IPS-11a (cell line): ENCODE data around the gene PPT2.

ENCODE experiments used
- H3K4me3 ChIP-seq: one replicate; pipeline ENCODE4 v1.5.1; 2013; ENCODE audit warnings: low read depth, low read length, control low read depth

The PPT2 gene

DNA sequence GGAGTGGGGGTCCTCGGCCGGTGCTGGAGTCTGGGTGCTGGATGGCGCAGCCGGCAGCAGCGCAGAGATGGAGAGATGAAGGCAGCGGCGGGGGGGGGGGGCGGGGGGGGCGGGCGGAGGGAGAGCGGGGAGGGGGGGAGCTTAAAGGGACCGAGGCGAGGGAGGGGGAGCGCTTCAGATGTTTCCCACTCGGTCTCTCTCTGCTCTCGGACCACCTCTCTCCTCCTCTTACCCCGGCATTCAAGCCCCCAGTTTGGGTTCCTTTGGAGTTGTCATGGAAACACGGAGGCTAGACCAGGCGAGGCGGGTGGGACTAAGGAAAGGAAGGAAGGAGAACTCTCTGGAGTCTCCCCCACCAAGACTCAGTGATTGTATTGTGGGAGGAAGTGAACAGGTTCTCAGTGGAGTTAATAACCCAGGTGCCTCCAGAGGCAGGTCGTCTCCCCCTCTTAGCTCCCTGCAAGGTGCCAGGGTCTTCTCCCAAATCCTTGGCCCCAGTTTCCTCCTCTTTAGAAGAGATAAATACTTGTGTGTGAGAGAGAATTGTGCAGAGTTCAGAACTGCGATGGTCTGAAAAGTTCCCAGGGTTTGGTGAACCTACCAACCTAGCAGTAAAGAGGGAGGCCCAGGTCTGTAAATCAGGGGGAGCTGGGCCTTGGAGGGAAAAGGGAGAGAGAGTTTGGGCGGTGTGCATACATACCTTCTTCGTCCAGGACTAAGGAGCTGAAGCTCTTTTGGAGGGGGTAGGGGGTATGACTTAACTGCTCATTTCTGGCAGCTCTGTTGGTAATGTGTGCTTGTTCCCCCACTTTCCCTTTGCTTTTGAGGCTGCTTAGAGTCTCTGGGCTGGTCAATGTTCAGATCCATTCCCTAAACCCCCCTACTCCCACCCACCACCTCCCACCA is 1.8 kb upstream of the PPT2 start, which contains the start of gene PRRT1:
PRRT1 (minus strand) TSS at position 77 of the 906 bp plus-strand sequence. CDS start 112 bp downstream, outside the sequence.
- H3K4me3 ChIP-seq, result peak within 1 kb of the TSS; percentile 93

DNA sequence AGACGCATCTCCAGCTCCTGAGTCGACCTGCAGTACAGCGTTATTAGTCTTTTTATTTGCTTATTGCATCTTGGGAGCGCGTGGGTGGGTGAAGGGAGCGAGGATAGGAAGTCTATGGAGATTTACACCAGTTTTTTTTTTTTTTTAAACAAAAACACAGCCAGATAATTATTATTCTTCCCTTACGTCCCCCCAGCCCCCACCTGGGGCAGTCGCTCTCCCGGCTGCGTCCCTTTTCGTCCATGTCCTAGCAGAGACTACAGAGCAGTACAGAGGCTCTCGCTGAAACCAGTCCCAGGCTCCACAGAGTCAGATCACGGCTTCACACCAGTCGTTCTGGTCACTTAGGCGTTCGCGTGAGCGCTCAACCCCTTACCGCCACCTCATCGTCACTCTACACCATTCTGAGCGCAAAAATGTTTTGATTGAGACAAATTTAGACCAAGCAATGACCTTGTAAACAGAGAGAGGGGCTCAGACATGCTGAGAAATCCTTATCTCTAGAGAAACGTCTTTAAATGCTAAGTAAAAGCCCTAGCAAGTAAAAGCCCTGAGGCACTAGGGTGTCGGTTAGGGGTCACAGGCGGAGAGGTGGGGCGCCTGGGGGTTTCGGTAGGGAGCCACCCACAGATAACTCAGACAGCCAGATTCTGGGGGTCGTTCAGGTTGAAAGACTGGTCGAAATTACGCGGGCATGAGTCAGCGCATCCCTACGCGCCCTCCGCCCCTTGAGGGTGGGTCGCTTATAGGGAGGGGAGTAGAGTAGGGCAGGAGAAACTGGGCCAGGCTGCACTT is 975 bp upstream of the PPT2 start:
- peak overlapping the region; percentile 93 for H3K4me3 ChIP-seq

DNA sequence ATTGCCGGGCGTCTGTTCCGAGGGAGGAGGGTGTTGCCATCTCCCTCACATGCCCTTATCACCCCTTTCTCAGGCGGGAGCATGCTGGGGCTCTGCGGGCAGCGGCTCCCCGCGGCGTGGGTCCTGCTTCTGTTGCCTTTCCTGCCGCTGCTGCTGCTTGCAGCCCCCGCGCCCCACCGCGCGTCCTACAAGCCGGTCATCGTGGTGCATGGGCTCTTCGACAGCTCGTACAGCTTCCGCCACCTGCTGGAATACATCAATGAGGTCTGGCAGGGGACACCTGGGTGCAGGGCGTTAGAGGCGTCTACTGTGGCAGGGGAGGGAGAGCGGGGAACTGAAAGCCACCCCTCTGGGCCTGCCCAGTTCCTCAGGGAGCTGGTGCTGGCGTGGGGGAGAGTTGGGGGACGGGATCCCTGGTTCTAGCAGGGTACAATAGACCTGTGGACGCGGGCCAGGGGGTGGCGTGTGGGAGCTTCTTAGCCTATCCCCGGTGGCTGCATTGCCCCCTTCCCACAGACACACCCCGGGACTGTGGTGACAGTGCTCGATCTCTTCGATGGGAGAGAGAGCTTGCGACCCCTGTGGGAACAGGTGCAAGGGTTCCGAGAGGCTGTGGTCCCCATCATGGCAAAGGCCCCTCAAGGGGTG is 697 bp downstream of the PPT2 start:
- peak overlapping the region; percentile 93 for H3K4me3 ChIP-seq

DNA sequence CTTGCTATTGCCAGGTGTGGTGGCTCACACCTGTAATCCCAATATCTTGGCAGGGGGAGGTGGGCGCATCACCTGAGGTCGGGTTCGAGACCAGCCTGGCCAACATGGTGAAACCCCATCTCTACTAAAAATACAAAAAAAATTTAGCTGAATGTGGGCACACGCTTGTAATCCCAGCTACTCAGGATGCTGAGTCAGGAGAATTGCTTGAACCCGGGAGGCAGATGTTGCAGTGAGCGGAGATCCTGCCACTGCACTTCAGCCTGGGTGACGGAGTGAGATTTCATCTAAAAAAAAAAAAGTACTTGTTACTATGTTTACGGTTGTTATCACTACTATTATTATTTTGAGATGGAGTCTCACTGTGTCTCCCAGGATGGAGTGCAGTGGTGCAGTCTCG is 3.0 kb downstream of the PPT2 start:
- H3K4me3 ChIP-seq, result no peak overlapping the region

DNA sequence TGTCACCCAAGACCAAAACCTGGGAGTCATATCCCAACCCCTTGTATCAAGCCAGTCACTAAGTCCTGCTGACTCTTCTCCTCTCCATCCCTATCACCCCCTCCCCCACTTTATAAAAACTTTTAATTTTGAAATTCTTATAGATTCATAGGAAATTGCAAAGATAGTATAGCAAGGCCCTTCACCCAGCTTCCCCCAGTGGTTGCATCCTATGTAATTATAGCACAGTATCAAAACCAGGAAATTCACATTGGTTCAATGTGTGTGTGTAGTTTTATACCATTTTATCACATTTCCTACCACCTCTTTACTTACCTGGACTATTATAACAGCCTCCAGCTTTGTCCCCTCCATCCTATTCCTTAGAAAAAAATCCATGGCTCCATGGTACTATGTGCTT is 4.1 kb downstream of the PPT2 start:
- H3K4me3 ChIP-seq, result no peak overlapping the region

DNA sequence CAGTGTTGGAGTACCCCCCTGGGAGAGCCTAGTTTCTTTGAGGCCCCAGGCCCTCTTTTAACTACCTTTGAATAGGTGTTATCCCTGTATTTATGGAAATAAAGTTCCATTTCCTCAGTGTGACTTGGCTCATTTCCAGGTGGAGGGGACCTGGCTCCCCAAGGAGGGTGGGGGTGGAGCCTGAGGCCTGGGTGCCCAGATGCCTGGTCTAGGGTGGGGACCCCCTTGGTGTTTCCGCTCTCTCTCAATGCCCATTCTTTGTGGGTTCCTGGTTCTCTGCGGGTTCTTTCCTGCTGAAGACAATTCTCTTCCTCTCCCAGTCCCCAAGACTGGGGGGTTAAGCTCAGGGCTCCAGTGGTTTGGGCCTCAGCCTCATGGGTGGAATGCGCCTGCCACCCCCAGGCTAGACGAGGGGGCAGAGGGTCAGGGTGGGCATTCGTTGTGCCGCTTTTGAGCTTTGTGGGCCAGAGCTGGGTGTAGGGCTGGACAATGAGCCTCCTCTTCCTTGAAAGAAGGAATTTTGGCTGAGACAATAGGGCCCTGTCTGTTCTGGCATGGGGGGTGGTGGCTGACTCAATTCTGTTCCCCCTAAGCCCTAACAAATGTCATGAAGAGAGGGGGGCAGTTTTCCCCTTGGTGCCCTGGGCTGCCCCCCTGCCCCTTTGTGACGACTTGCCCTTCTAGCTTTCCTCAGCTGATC is 9.8 kb downstream of the PPT2 start:
- H3K4me3 ChIP-seq, result no peak overlapping the region

DNA sequence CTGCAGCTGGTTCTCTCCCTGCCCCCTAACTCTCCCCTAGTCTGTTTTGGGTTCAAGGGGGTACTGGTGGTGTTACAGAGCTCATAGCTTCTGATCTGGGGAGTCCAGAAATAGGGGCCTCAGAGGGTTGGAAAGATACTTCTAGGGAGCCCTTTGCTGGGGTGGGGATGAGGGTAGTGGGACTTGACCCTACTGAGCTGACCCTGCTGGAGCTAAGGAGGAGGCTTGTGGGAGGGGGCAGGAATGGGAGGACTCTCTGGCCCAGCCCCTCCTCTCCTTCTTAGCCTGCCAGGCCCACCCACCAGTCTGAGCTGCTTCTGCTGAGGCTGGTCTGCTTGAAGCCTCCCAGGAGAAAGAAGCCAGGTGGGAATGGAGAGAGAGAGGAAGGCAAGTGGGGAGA is 10.4 kb downstream of the PPT2 start, which contains the start of gene EGFL8:
EGFL8 (plus strand) TSS at position 301 of the 400 bp plus-strand sequence. CDS start 1,571 bp downstream, outside the sequence.
- H3K4me3 ChIP-seq, result no peak within 1 kb of the TSS

DNA sequence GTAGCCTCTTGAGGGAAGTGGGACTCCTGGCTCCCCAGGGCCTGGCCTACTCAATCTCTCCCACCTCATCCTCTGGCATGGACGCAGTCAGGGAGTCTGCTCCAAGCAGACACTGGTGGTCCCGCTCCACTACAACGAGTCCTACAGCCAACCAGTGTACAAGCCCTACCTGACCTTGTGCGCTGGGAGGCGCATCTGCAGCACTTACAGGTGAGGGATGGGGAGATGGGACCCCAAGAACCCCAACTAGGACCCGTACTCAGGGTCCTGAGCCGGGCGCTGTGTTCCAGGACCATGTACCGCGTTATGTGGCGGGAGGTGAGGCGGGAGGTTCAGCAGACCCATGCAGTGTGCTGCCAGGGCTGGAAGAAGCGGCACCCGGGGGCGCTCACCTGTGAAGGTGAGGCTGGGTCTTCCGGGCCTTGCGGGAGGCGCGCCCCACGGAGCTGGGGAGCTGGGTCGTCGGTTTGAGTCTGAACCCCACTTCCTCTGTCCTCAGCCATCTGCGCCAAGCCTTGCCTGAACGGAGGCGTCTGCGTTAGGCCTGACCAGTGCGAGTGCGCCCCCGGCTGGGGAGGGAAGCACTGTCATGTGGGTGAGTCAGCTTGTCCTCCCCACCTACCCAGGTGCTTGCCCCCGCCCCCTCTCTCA is 12.6 kb downstream of the PPT2 start:
- no peak overlapping the region for H3K4me3 ChIP-seq

DNA sequence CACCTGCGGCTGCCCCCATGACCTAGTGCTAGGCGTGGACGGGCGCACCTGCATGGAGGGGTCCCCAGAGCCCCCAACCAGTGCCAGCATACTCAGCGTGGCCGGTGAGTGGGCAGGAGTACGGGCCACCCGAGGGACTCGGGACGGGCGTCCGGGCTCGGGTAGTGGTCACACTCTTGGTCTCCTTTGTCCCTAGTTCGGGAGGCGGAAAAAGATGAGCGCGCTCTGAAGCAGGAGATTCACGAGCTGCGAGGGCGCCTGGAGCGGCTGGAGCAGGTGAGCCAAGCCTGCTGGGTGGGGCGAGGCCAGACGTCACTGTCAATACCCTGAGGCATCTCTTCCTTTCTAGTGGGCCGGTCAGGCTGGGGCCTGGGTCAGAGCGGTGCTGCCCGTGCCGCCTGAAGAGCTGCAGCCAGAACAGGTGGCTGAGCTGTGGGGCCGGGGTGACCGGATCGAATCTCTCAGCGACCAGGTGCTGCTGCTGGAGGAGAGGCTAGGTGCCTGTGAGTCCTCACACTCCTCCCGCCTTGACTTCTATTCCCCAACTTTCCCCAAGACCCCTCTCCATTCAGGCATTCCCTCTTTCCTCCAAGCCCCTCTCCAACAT is 13.3 kb downstream of the PPT2 start:
- no peak overlapping the region for H3K4me3 ChIP-seq

DNA sequence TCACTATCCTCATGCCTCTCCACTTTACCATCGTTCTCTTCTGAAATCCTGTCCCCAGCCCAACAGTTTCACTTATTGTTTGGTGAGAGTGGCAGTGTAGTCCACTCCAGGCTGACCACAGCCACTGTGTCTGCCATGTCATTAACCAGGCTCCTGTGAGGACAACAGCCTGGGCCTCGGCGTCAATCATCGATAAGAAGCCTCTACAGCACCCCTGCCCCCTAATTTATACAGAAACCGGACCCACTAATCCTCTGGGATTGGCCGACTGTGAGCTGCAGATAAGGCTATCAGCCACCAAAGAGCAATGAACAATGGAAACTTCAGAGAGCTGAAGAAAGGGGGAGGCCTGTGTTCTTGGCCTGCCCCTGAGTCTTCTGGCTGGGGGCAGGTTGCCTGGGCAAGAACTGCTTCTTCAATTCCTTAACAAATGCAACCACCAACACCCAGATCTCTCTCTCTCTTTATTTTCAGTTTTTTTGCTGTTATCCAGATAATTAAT is 13.9 kb downstream of the PPT2 start:
- H3K4me3 ChIP-seq, result no peak overlapping the region

DNA sequence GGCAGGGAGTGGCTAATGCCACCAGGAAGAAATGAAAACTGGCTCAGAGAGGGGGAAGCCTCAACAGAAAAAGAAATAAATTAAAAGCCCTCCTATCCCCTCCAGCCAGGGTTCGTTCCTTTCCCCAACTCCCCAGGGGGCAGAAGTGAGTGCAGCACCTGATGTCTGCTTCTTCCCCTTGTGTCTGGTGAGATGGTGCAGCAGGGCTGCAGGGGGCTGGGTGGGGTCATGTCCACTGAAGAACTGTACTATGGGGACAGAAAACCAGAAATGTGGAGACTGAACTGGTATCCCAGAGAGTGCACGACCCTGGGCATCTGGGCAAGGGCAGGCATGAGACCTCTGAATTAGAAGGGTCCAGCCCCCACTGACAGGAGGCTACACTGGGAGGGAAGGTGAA is 14.4 kb downstream of the PPT2 start:
- H3K4me3 ChIP-seq, result no peak overlapping the region

DNA sequence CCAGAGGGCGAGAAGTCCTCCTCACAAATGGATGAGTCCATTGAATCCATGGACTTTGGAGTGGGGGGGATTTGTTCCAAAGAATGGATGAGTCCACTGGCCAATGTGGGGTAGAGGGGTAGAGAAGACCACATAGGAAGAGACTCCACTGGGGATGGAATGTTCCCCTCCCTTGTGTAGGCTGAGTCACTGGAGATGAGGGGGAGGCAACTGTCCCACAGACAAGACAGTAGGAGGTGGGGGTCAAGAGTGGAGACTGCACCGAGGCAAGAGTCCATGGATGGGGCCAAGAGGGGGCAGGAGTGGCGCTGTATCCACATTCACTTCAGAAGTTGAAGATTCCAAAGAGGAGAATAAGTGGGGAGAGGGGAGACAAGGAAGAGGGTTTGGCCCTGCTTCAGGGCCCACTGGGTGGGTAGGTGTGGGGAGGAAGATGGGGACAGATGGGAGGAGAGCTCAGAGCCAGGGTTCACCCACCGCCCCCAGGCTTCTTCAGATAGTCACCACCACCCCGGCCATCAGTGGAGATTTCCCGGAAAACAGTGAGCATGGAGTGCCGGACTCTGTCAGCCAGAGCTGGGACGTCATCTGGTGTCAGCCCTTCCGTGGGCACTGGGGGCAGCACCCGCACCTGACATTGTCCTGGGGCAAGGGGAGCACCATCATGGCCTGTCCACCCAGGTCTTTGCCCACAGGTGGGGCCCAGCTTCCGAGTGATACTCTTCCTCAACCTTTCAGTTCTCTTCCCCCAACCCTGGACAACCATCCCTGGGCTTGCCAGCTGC is 15.1 kb downstream of the PPT2 start:
- H3K4me3 ChIP-seq, result no peak overlapping the region

DNA sequence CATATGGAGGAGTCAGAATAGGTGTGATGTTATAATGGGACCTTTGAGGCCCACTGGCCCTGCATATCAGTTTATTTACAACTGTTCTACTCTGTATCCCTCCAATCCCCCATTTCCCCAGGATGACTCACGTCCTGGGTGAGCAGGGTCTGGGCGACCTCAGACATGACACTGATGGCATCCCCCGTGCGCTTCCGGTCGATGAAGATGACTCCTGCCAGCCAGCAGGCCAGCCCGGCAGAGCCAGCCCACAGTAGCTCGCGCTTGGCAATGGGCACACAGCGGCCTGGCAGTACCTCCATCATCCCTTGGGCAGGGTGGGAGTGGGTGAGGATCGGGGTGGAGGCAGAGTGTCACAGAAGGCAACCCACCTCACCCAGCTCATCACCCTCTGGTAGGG is 16.4 kb downstream of the PPT2 start:
- no peak overlapping the region for H3K4me3 ChIP-seq

DNA sequence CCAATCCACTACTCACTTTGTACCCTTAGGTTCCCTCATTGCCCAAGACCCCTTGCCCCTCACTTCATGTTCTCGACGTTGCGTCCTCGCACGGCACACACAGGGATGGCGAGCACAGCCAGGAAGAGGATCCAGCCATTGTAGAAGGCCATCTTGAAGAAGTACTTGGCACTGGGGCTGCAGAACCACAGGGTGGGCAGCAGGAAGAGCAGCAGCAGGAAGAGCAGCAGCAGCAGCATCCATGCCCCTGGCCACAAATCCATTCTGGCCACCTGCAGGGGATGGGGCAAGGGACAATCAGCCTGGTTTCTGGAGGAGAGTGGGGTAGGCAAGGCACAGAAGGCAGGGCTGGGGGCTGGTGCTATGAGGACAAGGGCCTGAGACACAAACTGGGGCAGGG is 17.3 kb downstream of the PPT2 start:
- H3K4me3 ChIP-seq, result no peak overlapping the region

DNA sequence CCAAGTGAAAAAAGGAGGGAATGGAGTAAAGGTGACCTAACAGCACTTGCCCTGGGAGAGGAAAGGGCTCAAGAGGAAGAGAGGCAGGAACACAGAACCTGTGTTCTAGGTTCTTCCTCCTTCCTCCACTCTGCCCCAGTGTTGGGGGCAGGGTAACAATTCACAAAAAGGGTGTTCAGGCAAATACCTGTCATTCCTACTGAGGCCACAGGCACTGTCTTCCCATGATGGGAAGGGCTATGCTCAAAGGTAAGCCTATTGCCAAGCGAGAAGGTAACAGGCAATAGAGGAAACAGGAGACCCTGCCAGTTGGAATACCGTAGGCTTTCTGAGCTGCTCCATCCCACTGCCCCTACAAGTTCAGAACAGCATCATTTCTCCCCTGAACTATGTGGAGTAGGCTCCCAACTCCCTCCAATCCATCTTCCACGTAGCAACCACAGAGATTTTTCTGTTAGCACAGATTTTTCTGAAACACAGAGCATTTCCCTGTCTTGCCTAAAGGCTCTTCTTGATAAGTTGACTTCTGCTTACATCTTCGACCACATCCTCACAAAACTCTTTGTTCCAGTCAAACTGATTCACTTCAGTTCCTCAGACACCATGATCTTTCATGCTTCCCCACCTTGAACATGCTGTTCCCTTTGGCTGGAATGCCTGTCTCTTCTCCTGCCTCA is 19.2 kb downstream of the PPT2 start:
- H3K4me3 ChIP-seq, result no peak overlapping the region

DNA sequence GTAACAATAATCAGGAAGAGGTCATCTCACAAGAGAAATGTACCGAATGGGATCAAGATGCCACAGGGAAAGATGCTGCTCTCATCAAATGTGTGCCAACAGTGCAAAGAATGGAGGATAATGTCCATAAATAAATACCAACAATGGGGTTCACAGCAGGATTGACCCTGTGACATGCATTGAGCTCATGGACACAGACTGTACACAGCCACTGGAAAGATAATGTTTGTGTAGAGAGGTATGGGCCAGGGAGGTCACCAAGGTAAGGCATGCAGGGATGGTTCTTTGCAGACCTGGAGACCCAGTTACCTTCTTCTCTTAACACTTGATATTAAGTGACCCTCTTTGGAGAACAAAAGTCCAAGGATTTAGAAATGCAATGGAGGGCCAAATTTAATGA is 20.5 kb downstream of the PPT2 start:
- H3K4me3 ChIP-seq, result no peak overlapping the region

DNA sequence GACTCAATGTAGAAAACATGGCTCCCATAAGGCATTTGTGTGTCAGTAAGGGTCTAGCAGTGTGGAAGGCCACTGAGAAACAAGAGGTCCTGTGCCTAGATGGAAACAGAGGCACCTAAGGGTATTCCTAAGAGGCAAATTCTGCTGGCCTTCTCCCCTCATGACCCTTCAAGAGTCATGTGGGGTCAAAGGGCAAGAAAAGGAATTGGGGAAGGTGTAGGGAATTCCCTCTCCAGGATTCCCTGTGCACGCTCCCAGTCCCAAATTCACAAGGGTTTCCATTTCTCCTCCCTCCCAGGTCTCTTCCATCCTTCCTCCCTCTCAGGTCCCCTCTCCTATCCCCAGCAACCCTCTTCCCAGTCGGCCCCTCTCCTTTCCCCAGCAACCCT is 21.4 kb downstream of the PPT2 start:
- peak overlapping the region; percentile 77 for H3K4me3 ChIP-seq
